GM12864 (cell line): ENCODE measurements around the gene MAPRE3.
"Not testable (repeated sequence)": the region's sequence is repeated elsewhere in the genome, so short reads cannot be mapped to it uniquely, and the experiment has no call there.

Source experiments
- DNase-seq: peaks from one replicate; pipeline ENCODE4 v3.0.0-alpha.2; 2011; ENCODE audit warnings: low read depth
- H3K4me3 ChIP-seq: 2 replicates; pipeline ENCODE4 v1.5.1; 2011; ENCODE audit warnings: mild to moderate bottlenecking, low read depth, low read length, control low read depth
- CTCF ChIP-seq: IDR thresholded peaks from 2 replicates; pipeline ENCODE4 v1.5.1; 2011; ENCODE audit warnings: low read depth, mild to moderate bottlenecking, moderate library complexity, low read length, control low read depth, inconsistent platforms; ENCODE audit errors: missing control alignments

MAPRE3 gene

GRCh38 chr2:26970244-26970927 is at the start of gene MAPRE3:
TSS of gene MAPRE3 (plus strand) at chr2:26970637. CDS start at chr2:27022219, 51,582 bp downstream.
- H3K4me3 ChIP-seq, result peak within 1 kb of the TSS; percentile 37
- no peak for TF ChIP-seq CTCF

GRCh38 chr2:26921323-26921722 is 49.1 kb upstream of the MAPRE3 start:
- no peak for TF ChIP-seq CTCF
- no peak for DNase-seq

More at GRCh38 chr2:26970244-26970927, at the start of gene MAPRE3:
- DNase-seq, result peak; percentile 10

GRCh38 chr2:26922405-26923188 is 47.8 kb upstream of the MAPRE3 start:
- H3K4me3 ChIP-seq, result no peak overlapping the region
- TF ChIP-seq CTCF, result peak; percentile 69
- DNase-seq, result no peak

More at GRCh38 chr2:26921323-26921722, 49.1 kb upstream of the MAPRE3 start:
- no peak overlapping the region for H3K4me3 ChIP-seq

GRCh38 chr2:26923189-26923466 is 47.3 kb upstream of the MAPRE3 start:
- DNase-seq, H3K4me3 ChIP-seq: not testable (repeated sequence)

GRCh38 chr2:26924731-26925099 is 45.7 kb upstream of the MAPRE3 start:
- DNase-seq, result no peak
- TF ChIP-seq CTCF, result no peak
- no peak overlapping the region for H3K4me3 ChIP-seq

- DNase-seq, result no peak
These were observed 45.2 kb upstream of the MAPRE3 start for GRCh38 chr2:26925100-26925791.

More at GRCh38 chr2:26925100-26925791, 45.2 kb upstream of the MAPRE3 start:
- H3K4me3 ChIP-seq, result no peak overlapping the region
- TF ChIP-seq CTCF, result no peak
